Measurements from ENCODE around the gene IL36A.

Gene IL36A

GRCh38 chr2:113053666-113054065 lies 48.4 kb downstream of the IL36A start:
- no peak for DNase-seq

GRCh38 chr2:113054066-113054465 lies 48.8 kb downstream of the IL36A start:
- no peak for DNase-seq

GRCh38 chr2:113056521-113056920 lies 51.3 kb downstream of the IL36A start:
- no peak for DNase-seq

GRCh38 chr2:113057117-113057516 lies 51.9 kb downstream of the IL36A start:
- DNase-seq = no peak

Measured in activated naive CD4-positive, alpha-beta T cell treated with Interleukin-2 at 50 U/mL for 16 hours (primary cell).